ENCODE measurements around the gene KRT84.

KRT84 gene

GRCh38 chr12:52382854-52383253 lies 2.6 kb downstream of the KRT84 start:
- POLR2A ChIA-PET, result no interaction called here
- Histone ChIP-seq H3K36me3 (ENCODE audit: control insufficient read depth in 2 of 2, insufficient read depth in 1 of 2, low read length in 2 of 2) (no peaks in the 10 kb centered on the region), H3K27ac (ENCODE audit: extremely low read depth, low read depth, low read length) (no peak overlapping the region), H3K4me1 (ENCODE audit: control insufficient read depth, insufficient read depth, low read length) (no peaks in the 10 kb centered on the region), H3K4me3 (ENCODE audit: low read depth, low read length) (no peak overlapping the region), H3K9me3 (ENCODE audit: control insufficient read depth, insufficient read depth, low read depth, low read length) (no peaks in the 10 kb centered on the region)
- CTCF ChIA-PET, result interaction anchor here (0.6 to 4.3 kb wide), 6 partner anchors 9 to 601 kb away, joined by 3 to 38 read pairs (median 4); no protein-coding TSS in a partner anchor
- no peak for TF ChIP-seq HOXD13 (CRISPR knock-in tag; IDR thresholded peaks at IDR 0.05; ENCODE audit: borderline replicate concordance)
- no peak for TF ChIP-seq ZNF423 (tag by site-specific recombination; IDR thresholded peaks at IDR 0.05)
- TF ChIP-seq ZNF549 (tag by site-specific recombination; IDR thresholded peaks at IDR 0.05), result no peak
- TF ChIP-seq ZNF10 (tag by site-specific recombination; IDR thresholded peaks at IDR 0.05), result no peak
- TF ChIP-seq ZBTB7A (tag by site-specific recombination; IDR thresholded peaks at IDR 0.05; ENCODE audit: low read depth), result no peak
- TF ChIP-seq ZNF274 (IDR thresholded peaks at IDR 0.05; ENCODE audit: low read length), result no peak
- no peak for TF ChIP-seq ZNF274 (tag by site-specific recombination; IDR thresholded peaks at IDR 0.05; ENCODE audit: borderline replicate concordance)
- TF ChIP-seq ZNF37A (tag by site-specific recombination; IDR thresholded peaks at IDR 0.05), result no peak
- no peak for TF ChIP-seq KLF16 (tag by site-specific recombination; IDR thresholded peaks at IDR 0.05)
- TF ChIP-seq PATZ1 (tag by site-specific recombination; IDR thresholded peaks at IDR 0.05), result no peak
- TF ChIP-seq KLF9 (tag by site-specific recombination; IDR thresholded peaks at IDR 0.05; ENCODE audit: low read depth), result no peak
- TF ChIP-seq SP2 (tag by site-specific recombination; IDR thresholded peaks at IDR 0.05), result no peak
- no peak for TF ChIP-seq ZNF768 (tag by site-specific recombination; IDR thresholded peaks at IDR 0.05)
- TF ChIP-seq YY2 (tag by site-specific recombination; IDR thresholded peaks at IDR 0.05), result no peak
- TF ChIP-seq TSHZ1 (tag by site-specific recombination; IDR thresholded peaks at IDR 0.05; ENCODE audit: borderline replicate concordance), result no peak
- TF ChIP-seq PRDM4 (tag by site-specific recombination; IDR thresholded peaks at IDR 0.05), result no peak
- no peak for TF ChIP-seq ZFP41 (tag by site-specific recombination; IDR thresholded peaks at IDR 0.05; ENCODE audit: borderline replicate concordance)
- no peak for TF ChIP-seq ZNF76 (tag by site-specific recombination; IDR thresholded peaks at IDR 0.05; ENCODE audit: borderline replicate concordance, low read depth)
- no peak for TF ChIP-seq ZNF843 (tag by site-specific recombination; IDR thresholded peaks at IDR 0.05)

GRCh38 chr12:52381206-52381605 lies 4.2 kb downstream of the KRT84 start:
- POLR2A ChIA-PET, result no interaction called here
- Histone ChIP-seq H3K36me3 (ENCODE audit: control insufficient read depth in 2 of 2, insufficient read depth in 1 of 2, low read length in 2 of 2) (no peaks in the 10 kb centered on the region), H3K9me3 (ENCODE audit: control insufficient read depth, insufficient read depth, low read depth, low read length) (no peaks in the 10 kb centered on the region), H3K27ac (ENCODE audit: extremely low read depth, low read depth, low read length) (no peak overlapping the region), H3K4me1 (ENCODE audit: control insufficient read depth, insufficient read depth, low read length) (no peaks in the 10 kb centered on the region), H3K4me3 (ENCODE audit: low read depth, low read length) (no peak overlapping the region)
- CTCF ChIA-PET, result interaction anchor here (0.6 to 4.3 kb wide), 13 partner anchors 8 to 498 kb away, joined by 3 to 38 read pairs (median 6); no protein-coding TSS in a partner anchor
- TF ChIP-seq ZNF292 (tag by site-specific recombination; IDR thresholded peaks at IDR 0.05; ENCODE audit: borderline replicate concordance, low read depth) (no peak), ZFP41 (tag by site-specific recombination; IDR thresholded peaks at IDR 0.05; ENCODE audit: borderline replicate concordance) (no peak), ZNF621 (tag by site-specific recombination; IDR thresholded peaks at IDR 0.05) (no peak), ZNF510 (tag by site-specific recombination; IDR thresholded peaks at IDR 0.05; ENCODE audit: insufficient replicate concordance) (no peak), ZNF830 (tag by site-specific recombination; IDR thresholded peaks at IDR 0.05; ENCODE audit: low read depth) (no peak), ZBTB26 (tag by site-specific recombination; optimal IDR thresholded peaks at IDR 0.05) (no peak), ZNF404 (tag by site-specific recombination; IDR thresholded peaks at IDR 0.05) (no peak), ZBTB20 (tag by site-specific recombination; IDR thresholded peaks at IDR 0.05) (no peak), OVOL3 (tag by site-specific recombination; IDR thresholded peaks at IDR 0.05) (no peak), ZNF174 (tag by site-specific recombination; IDR thresholded peaks at IDR 0.05) (no peak)

All from HEK293 (cell line).